Ovary (tissue), 9 donors: ENCODE measurements around the gene GCA. TPM values are rescaled to one million over a fixed set of nuclear protein-coding genes. Genes with fewer than 3 reads are reported as not detected.

Experiments used
- DNase-seq, 5 donors: peaks; one replicate each; pipeline ENCODE4 v3.0.0-alpha.2; 2019 to 2020
- H3K27ac ChIP-seq, 2 donors: fragments of 200-600 bp; one replicate each; pipeline versions ENCODE4 v1.5.1 to v1.8.0; 2019 to 2022
- H3K27me3 ChIP-seq: fragments of 200-600 bp; one replicate; pipeline ENCODE4 v1.8.0; 2022
- H3K36me3 ChIP-seq: fragments of 200-600 bp; sonication (generic); one replicate; pipeline ENCODE4 v1.5.1; 2019
- H3K4me1 ChIP-seq: one replicate; pipeline ENCODE4 v1.8.1; 2013; ENCODE audit warnings: mild to moderate bottlenecking, moderate library complexity; ENCODE audit not compliant: insufficient read depth
- H3K4me3 ChIP-seq: fragments of 200-600 bp; sonication (generic); one replicate; pipeline ENCODE4 v1.5.1; 2017
- H3K9me3 ChIP-seq, 2 donors: fragments of 200-600 bp in 1 of 2; sonication (generic) in 1 of 2; one replicate each; pipeline versions ENCODE4 v1.5.1 to v1.8.1; 2013 to 2019; ENCODE audit warnings: mild to moderate bottlenecking in 1 of 2, moderate library complexity in 1 of 2
- CTCF ChIP-seq, 3 donors: fragments of 450-650 bp in 2 of 3; fragments of 200-600 bp in 1 of 3; IDR thresholded peaks; one replicate each; pipeline versions ENCODE4 v1.5.1 to v1.8.0; 2016 to 2022; ENCODE audit warnings: antibody characterized with exemption in 3 of 3, mild to moderate bottlenecking in 1 of 3
- EP300 ChIP-seq: sonication (generic); formaldehyde crosslinking; IDR thresholded peaks from one replicate; pipeline ENCODE4 v1.6.1; 2017; ENCODE audit warnings: antibody characterized with exemption
- POLR2A ChIP-seq: fragments of 450-650 bp; IDR thresholded peaks from one replicate; pipeline ENCODE4 v1.6.1; 2017; ENCODE audit warnings: antibody characterized with exemption, mild to moderate bottlenecking, moderate library complexity
- WGBS, 3 donors: extraction: QIAGEN DNeasy Blood & Tissue Kit in 1 of 3; methylation state at CpG; one replicate each; pipeline versions ENCODE4 v1.1.5 to v1.1.7; 2013 to 2017; 5-methylcytosine and 5-hydroxymethylcytosine counted together
- intact Hi-C, 4 donors: fragments of 100-400 bp; cut with DNase I; formaldehyde crosslinking; loops; one replicate each; pipeline versions ENCODE4 v1.11.0 to v1.15.1; 2022 to 2023
- polyA plus RNA-seq, 2 donors: library from polyadenylated mRNA; stranded (reverse); fragments of 200-250 nt in 1 of 2; fragments of 350-450 nt in 1 of 2; fragmentation: Illumina TruSeq in 1 of 2; extraction: RNeasy Lipid Tissue Mini Kit (QIAGEN cat#74804) in 1 of 2; gene quantifications; one replicate each; pipeline ENCODE4 v1.2.3, GENCODE V29; 2013 to 2014
- total RNA-seq, 7 donors: library from RNA; depleted of rRNA in 2 of 7; stranded (reverse); fragments of >200 nt in 2 of 7; fragmentation: NEBNext Ultra II Directional in 3 of 7; extraction: Animal tissue kit (Norgen Biotek cat#: 25700) in 3 of 7; gene quantifications; one replicate each; pipeline versions ENCODE4 v1.1.0 to v1.2.4, GENCODE V29; 2016 to 2023
- donor health status: DM: no; HTN: no; CAD: no; lungs with moderate emphysema.
- donor health status: DM: no; HTN: no; CAD: no.
- donor health status: Bipolar disorder and iron deficiency.
- donor health status: DM: yes; HTN: yes; CAD: no.
- donor health status: DM: no; HTN: no; CAD: no.
- donor health status: DM: yes; HTN: yes; CAD: no.

GCA gene
- total and polyA plus RNA-seq, 9 donors, result 7.2 to 23.3 (median 12.5) TPM

GRCh38 chr2:162400336-162400735, 56.4 kb downstream of the GCA start:
- no peaks in the 10 kb centered on the region for H3K36me3 ChIP-seq
- no peak for DNase-seq
- no peaks in the 10 kb centered on the region for H3K27me3 ChIP-seq
- TF ChIP-seq EP300, result no peak
- TF ChIP-seq POLR2A, result no peak
- no peak for TF ChIP-seq CTCF (IDR thresholded peaks at IDR 0.05)
- intact Hi-C loops, result no loop called here
- 85 to 90% (median 88%) methylated on average over 3 of the region's 3 CpGs for WGBS, 3 donors
- H3K27ac ChIP-seq, result no peak overlapping the region
- no peaks in the 10 kb centered on the region for H3K9me3 ChIP-seq
- no peaks in the 10 kb centered on the region for H3K4me1 ChIP-seq
- H3K4me3 ChIP-seq, result no peak overlapping the region

- intact Hi-C loops, result no loop called here
- H3K9me3 ChIP-seq, result no peaks in the 10 kb centered on the region
- no peaks in the 10 kb centered on the region for H3K27me3 ChIP-seq
- H3K4me1 ChIP-seq, result no peaks in the 10 kb centered on the region
- WGBS, 3 donors, result 55 to 62% (median 58%) methylated on average over 2 of the region's 2 CpGs
- H3K27ac ChIP-seq, result no peak overlapping the region
- no peak overlapping the region for H3K4me3 ChIP-seq
- DNase-seq, result no peak
- no peak for TF ChIP-seq EP300
- TF ChIP-seq CTCF (IDR thresholded peaks at IDR 0.05), result no peak
- TF ChIP-seq POLR2A, result no peak
- H3K36me3 ChIP-seq, result no peaks in the 10 kb centered on the region
Measured at GRCh38 chr2:162401871-162402270, 57.9 kb downstream of the GCA start.

- 65 to 73% (median 69%) methylated on average over 1 of the region's 1 CpG for WGBS, 3 donors
- no peak for DNase-seq
- no peak for TF ChIP-seq EP300
- no peaks in the 10 kb centered on the region for H3K4me1 ChIP-seq
- intact Hi-C loops, result no loop called here
- no peaks in the 10 kb centered on the region for H3K27me3 ChIP-seq
- no peak overlapping the region for H3K27ac ChIP-seq
- H3K4me3 ChIP-seq, result no peak overlapping the region
- H3K36me3 ChIP-seq, result no peaks in the 10 kb centered on the region
- H3K9me3 ChIP-seq, result no peaks in the 10 kb centered on the region
Measured at GRCh38 chr2:162403884-162404283, 60.0 kb downstream of the GCA start.

Other genes starting within 250 kb of the GCA start
- under 1 TPM in 2 of 7 donors, not detected in 5; 0.23 to 0.24 TPM for gene GCG, start 191.9 kb upstream of the GCA start, total RNA-seq
- not detected for gene GCG, start 191.9 kb upstream of the GCA start, polyA plus RNA-seq
- gene FAP, start 100.7 kb upstream of the GCA start, total RNA-seq, result 1 to 10 TPM in 6 of 7 donors, under 1 TPM in 1; 0.76 to 6.7 (median 2.3) TPM
- gene FAP, start 100.7 kb upstream of the GCA start, polyA plus RNA-seq, result 10 to 100 TPM in 1 of 2 donors, 1 to 10 TPM in 1; 1.6 to 11.6 TPM
- 10 to 100 TPM; 12.4 to 16.9 (median 14.4) TPM for gene IFIH1, start 25.4 kb upstream of the GCA start, total RNA-seq
- 10 to 100 TPM in 1 of 2 donors, 1 to 10 TPM in 1; 7.6 to 19.7 TPM for gene IFIH1, start 25.4 kb upstream of the GCA start, polyA plus RNA-seq